GM12891 (cell line): ENCODE results near the gene FOXK2.

Experiments
- PAX5 ChIP-seq: IDR thresholded peaks from 2 replicates; pipeline ENCODE4 v1.6.1; 2011; ENCODE audit warnings: low read length, moderate library complexity, mild to moderate bottlenecking; ENCODE audit not compliant: insufficient read depth, severe bottlenecking
- POLR2A ChIP-seq: IDR thresholded peaks from 2 replicates; pipeline ENCODE4 v1.6.1; 2011; ENCODE audit warnings: low read depth, low read length, control low read depth
- POLR2AphosphoS5 ChIP-seq: IDR thresholded peaks from 2 replicates; pipeline ENCODE4 v1.6.1; 2011; ENCODE audit warnings: low read depth, low read length, control low read depth
- SPI1 ChIP-seq: IDR thresholded peaks from 2 replicates; pipeline ENCODE4 v1.6.1; 2011; ENCODE audit warnings: low read depth, low read length, control low read depth
- TAF1 ChIP-seq: IDR thresholded peaks from 2 replicates; pipeline ENCODE4 v1.6.1; 2011; ENCODE audit warnings: low read depth, low read length, control low read depth

GRCh38 chr17:82528484-82529265 is 9.1 kb downstream of the FOXK2 start:
- TF ChIP-seq POLR2AphosphoS5 (no peak), TAF1 (no peak), POLR2A (no peak), PAX5 (no peak), SPI1 (no peak)
